ENCODE results near the gene DPEP1.
A peak's percentile ranks its signal among the peaks of the same experiment; 100 is the strongest.

Gene DPEP1

GRCh38 chr16:89653656-89654295, 40.3 kb downstream of the DPEP1 start:
- DNase-seq (ENCODE audit: low spot score): no peak
- no peak for TF ChIP-seq CTCF (IDR thresholded peaks at IDR 0.05; ENCODE audit: extremely low read depth, missing control alignments)

- DNase-seq (ENCODE audit: low spot score): no peak
- TF ChIP-seq CTCF (IDR thresholded peaks at IDR 0.05; ENCODE audit: extremely low read depth, missing control alignments): no peak
Observed at GRCh38 chr16:89655062-89655643, 41.7 kb downstream of the DPEP1 start.

- DNase-seq (ENCODE audit: low spot score): no peak
- no peak for TF ChIP-seq CTCF (IDR thresholded peaks at IDR 0.05; ENCODE audit: extremely low read depth, missing control alignments)
Observed at GRCh38 chr16:89656435-89657121, 43.1 kb downstream of the DPEP1 start.

- DNase-seq (ENCODE audit: low spot score): peak; percentile 100
- no peak for TF ChIP-seq CTCF (IDR thresholded peaks at IDR 0.05; ENCODE audit: extremely low read depth, missing control alignments)
Observed at GRCh38 chr16:89657442-89658220, 44.2 kb downstream of the DPEP1 start, which contains the start of the genes CHMP1A and SPATA33. Gene CHMP1A (minus strand): TSS chr16:89657708. CDS start chr16:89657588, 120 bp downstream. Gene SPATA33 (plus strand): TSS chr16:89657836. CDS start chr16:89657912, 76 bp downstream.

GRCh38 chr16:89658221-89658879, 44.9 kb downstream of the DPEP1 start:
- peak; percentile 56 for DNase-seq (ENCODE audit: low spot score)
- TF ChIP-seq CTCF (IDR thresholded peaks at IDR 0.05; ENCODE audit: extremely low read depth, missing control alignments): no peak

GRCh38 chr16:89660146-89660545, 46.7 kb downstream of the DPEP1 start:
- DNase-seq (ENCODE audit: low spot score): no peak
- TF ChIP-seq CTCF (IDR thresholded peaks at IDR 0.05; ENCODE audit: extremely low read depth, missing control alignments): no peak
